A549 treated with ZK216348 at 1 μM for 4 hours (cell line): Measurements from ENCODE around the gene CXCL5. TPM values are rescaled to one million over a fixed set of nuclear protein-coding genes. Genes with fewer than 3 reads are reported as not detected.

ENCODE experiments used
- total RNA-seq: library from RNA; stranded (reverse); fragments of 200-300 nt; extraction: Qiagen RNA extraction; gene quantifications from 5 replicates; pipeline ENCODE4 v1.2.3, GENCODE V29; 2022; ENCODE audit warnings: low read depth

The CXCL5 gene
- 24.7 to 56.4 TPM (median 37.1 TPM) in 5 replicates for total RNA-seq

DNA sequence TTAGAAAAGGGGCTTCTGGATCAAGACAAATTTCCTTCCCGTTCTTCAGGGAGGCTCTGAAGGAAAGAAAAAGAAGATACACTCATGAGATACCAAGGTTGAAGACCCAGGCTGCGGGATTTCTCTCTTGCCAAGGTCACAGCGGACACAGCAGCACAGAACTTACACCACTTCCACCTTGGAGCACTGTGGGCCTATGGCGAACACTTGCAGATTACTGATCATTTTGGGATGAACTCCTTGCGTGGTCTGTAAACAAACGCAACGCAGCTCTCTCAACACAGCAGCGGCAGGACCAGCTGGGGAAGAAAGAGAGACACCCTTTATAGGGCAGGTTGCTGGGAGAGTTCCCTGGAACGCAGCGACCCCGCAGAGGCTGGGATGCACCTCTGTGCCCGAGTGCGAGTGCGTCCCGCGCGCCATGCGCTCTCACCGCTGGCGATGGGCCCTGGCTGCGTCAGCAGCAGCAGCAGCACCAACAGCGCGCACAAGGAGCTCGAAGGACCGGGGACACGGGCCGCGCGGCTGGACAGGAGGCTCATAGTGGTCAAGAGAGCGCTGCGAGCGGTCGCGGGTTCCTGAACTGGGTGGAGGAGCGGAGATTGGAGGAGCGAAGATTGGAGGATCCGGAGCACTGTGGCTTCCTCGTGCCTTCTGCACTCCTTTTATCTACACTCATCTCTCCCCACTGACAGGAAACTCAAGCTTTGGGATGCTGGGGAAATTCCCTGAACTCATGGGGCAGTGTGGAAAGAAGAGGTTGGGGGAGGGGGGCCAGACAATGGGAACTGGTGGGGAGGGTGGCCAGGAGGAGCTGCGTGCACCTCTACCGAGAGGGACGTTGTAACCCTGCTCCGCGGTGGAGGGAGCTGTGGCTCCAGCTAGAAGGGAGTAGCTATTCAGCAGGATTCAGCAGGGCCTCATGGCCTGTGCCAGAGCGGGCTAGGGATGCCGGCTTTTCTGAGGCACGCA is at the start of gene CXCL5:
Gene CXCL5, minus strand, starts transcription at position 638 of the 972 bp plus-strand sequence. Its CDS starts 96 bp downstream, at position 542.

DNA sequence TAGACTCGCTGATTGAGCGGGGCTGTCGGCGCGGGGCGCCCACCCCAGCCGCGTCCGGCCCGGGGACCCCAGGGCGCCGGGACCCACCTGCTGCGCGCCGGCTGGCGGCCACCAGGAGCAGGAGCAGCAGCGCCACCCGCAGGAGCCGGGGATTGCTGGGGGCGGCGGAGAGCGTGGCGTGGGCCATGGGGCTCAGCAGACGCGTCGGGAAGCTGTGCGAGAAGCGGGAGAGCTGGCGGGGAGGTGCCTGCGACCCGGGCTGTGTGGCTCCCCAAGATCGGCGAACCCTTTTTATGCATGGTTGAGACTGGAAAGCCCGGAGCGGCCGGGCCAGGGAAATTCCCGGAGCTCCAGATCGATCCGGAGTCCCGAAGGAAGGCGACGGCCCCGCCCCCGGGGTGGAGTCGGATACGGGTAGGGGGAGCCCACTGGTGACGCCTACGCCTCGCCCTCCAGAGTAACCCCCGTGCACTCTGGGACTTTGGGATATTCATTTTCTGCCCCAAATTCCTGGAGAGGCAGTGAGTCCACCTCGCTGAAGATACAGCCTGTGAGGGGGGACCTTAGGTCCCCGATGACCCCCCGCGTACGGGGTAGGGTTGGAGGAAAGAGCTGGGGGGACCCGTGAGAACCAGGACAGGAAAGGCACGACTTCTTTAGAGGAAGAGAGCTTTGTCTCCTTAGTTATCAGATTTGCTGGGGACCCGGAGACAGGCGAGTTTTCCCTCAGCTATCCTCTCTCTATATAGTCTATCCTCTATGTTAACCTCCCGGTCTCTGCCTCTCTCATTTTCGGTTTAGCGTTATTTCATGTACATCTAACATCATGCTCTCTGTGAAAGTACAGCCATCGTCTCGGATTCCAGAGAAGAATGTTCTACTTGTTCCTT is 40.2 kb upstream of the CXCL5 start, which contains the start of gene CXCL3:
Gene CXCL3, minus strand, starts transcription at position 265 of the 890 bp plus-strand sequence. Its CDS starts 78 bp downstream, at position 187.

DNA sequence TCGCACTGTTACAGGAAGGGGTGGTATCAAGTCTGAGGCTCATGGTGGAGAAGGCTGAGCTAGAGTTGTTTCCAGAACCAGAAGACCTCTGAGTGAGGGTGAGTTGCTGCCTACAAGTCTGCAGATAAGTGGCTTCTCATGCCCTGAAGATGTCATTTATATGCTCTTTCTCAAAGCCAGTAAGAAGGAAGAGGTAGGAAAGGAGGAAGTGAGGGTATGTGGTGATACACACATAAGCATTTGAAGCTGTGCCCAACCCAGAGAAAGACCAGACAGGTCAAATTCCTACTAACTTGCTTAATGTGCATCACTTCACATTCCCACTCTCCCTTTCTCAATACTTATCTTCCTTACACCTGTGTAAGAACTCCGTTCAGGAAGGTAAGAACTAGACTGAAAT is 10.4 kb downstream of the CXCL5 start, which contains the start of gene PPBP:
Gene PPBP, minus strand, starts transcription at position 130 of the 400 bp plus-strand sequence. Its CDS starts 87 bp downstream, at position 43.

Other genes starting within 250 kb of the CXCL5 start
- gene CXCL6, start 162.0 kb downstream of the CXCL5 start, total RNA-seq = not detected in 5 replicates
- gene PF4V1, start 145.4 kb downstream of the CXCL5 start, total RNA-seq = not detected in 5 replicates
- 8.3 to 14.5 TPM (median 12.0 TPM) in 5 replicates for gene CXCL1, start 129.3 kb downstream of the CXCL5 start, total RNA-seq
- 0.74 to 1.3 TPM (median 1.0 TPM) in 4 of 5 replicates, not detected in the other for gene PF4, start 16.6 kb downstream of the CXCL5 start, total RNA-seq
- not detected in 5 replicates for gene PPBP, start 10.5 kb downstream of the CXCL5 start, total RNA-seq
- gene CXCL3, start 40.0 kb upstream of the CXCL5 start, total RNA-seq = 4.4 to 8.3 TPM (median 4.5 TPM) in 5 replicates
- 11.4 to 16.1 TPM (median 15.4 TPM) in 5 replicates for gene CXCL2, start 100.5 kb upstream of the CXCL5 start, total RNA-seq
- 8.1 to 13.7 TPM (median 8.5 TPM) in 5 replicates for gene MTHFD2L, start 159.4 kb upstream of the CXCL5 start, total RNA-seq